Activated naive CD4-positive, alpha-beta T cell treated with anti-CD3 and anti-CD28 coated beads, Interleukin-2, amount 50 U/mL, for 24 hours (primary cell): ENCODE results near the gene SYVN1.
A peak's percentile ranks its signal among the peaks of the same experiment; 100 is the strongest.
"Not testable (repeated sequence)": the region's sequence is repeated elsewhere in the genome, so short reads cannot be mapped to it uniquely, and the experiment has no call there.

Source experiments
- H3K27ac Mint-ChIP-seq: one replicate; pipeline ENCODE4 v1.8.0; 2021; ENCODE audit warnings: mild to moderate bottlenecking, mixed read lengths
- H3K27me3 Mint-ChIP-seq: one replicate; pipeline ENCODE4 v1.8.0; 2021; ENCODE audit warnings: mixed read lengths
- H3K36me3 Mint-ChIP-seq: one replicate; pipeline ENCODE4 v1.8.0; 2021; ENCODE audit warnings: mixed read lengths
- H3K4me1 Mint-ChIP-seq: one replicate; pipeline ENCODE4 v1.8.0; 2021; ENCODE audit warnings: mixed read lengths
- H3K4me3 Mint-ChIP-seq: one replicate; pipeline ENCODE4 v1.8.0; 2021; ENCODE audit warnings: mild to moderate bottlenecking, mixed read lengths
- H3K9me3 Mint-ChIP-seq: one replicate; pipeline ENCODE4 v1.8.0; 2021; ENCODE audit warnings: mixed read lengths

Gene SYVN1

DNA sequence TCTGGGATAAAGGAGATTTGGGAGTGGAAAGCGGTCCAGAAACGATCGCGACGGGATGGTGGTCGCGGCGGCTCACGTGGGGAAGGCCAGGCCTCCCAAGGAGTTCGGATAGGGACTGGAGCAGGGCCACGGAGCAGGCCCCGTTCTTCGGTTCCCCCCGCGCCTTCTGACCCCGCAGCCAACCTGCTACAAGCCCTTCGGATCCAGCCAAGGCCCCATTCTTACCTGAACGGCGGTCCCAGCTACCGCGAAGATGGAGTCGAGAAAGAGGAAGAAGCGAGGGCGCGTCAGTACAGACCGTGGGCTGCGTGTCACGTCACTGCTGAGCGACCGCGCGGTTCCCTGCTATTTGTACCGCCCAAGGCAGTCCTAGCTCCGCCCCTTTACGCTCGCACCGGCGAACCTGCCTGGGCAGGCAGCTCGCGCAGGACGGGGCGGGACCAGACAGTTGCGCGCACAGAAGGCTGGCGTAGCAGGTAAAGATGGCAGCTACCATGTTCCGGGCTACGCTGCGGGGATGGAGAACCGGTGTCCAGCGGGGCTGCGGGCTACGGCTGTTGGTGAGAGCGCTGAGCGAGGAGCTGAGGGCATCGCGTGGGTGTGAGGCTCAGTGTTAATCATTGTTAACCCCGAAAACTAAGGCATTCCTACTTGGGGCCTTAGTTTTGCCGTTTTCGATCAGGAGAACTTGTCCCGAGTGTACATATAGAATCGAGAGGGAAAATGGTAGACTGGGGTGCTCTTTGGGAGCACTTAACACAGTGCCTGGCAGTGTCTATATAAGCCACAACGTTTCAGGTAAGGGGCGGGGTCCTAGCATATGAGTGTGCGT lies 12.2 kb downstream of the SYVN1 start, which contains the start of the genes FAU and MRPL49:
FAU (minus strand) TSS at position 270 of the 832 bp plus-strand sequence. CDS start 321 bp downstream, outside the sequence.
MRPL49 (plus strand) TSS at position 457 of the 832 bp plus-strand sequence; CDS start at position 483, 26 bp downstream.
- Mint-ChIP-seq H3K27ac (peak within 1 kb of the TSS; percentile 99), H3K36me3 (peaks cover 28% of the 10 kb centered on the region), H3K4me3 (peak within 1 kb of the TSS; percentile 100), H3K27me3 (no peaks in the 10 kb centered on the region), H3K4me1 (peaks cover 51% of the 10 kb centered on the region), H3K9me3 (no peaks in the 10 kb centered on the region)

DNA sequence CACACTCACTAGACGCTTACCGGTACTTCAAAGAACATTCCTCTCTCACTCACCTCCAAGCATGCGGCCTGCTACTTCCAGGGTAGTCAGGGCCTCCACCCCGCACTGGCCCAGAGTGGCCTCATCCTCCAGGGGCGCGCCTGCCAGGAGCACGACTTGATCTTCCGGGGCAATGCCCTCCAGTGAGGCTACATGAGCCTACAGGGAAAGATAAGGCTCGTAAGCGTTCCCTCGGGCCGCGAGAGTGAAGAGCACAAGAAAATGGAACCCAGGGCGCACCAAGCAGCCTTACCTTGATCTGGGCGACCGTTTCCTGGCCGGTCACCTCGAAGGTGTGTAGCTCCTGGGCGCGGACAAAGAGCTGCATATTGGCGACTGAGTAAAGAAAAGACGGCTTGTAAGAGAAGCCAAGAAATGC lies 12.9 kb downstream of the SYVN1 start:
- Mint-ChIP-seq H3K4me3 (peak overlapping the region; percentile 100), H3K9me3 (no peaks in the 10 kb centered on the region), H3K27me3 (no peaks in the 10 kb centered on the region), H3K4me1 (peaks cover 51% of the 10 kb centered on the region), H3K36me3 (peaks cover 27% of the 10 kb centered on the region), H3K27ac (peak overlapping the region; percentile 99)

DNA sequence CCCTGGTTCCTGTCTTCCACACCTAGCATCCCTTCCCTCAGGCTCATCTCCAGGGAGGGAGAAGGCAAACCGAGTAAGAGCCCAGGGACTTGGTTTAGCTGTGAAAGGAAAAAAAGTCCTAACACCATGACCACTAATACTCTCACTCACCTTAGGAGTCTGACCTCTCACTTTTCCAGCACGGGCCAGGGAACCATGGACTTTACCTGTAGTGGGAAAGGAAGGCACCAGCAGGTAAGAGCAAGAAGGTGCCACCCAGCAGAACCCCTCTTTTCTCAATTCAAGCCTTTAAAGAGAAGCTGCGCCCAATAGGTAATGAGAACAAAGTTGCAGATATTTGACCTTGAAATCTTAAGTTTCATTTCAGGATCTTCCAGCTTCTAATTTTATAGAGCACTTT lies 13.5 kb downstream of the SYVN1 start:
- H3K27ac Mint-ChIP-seq = peak overlapping the region; percentile 99
- peak overlapping the region; percentile 100 for H3K4me3 Mint-ChIP-seq
- H3K27me3 Mint-ChIP-seq = no peaks in the 10 kb centered on the region
- H3K9me3 Mint-ChIP-seq = no peaks in the 10 kb centered on the region
- peaks cover 53% of the 10 kb centered on the region for H3K4me1 Mint-ChIP-seq
- H3K36me3 Mint-ChIP-seq = peaks cover 27% of the 10 kb centered on the region

DNA sequence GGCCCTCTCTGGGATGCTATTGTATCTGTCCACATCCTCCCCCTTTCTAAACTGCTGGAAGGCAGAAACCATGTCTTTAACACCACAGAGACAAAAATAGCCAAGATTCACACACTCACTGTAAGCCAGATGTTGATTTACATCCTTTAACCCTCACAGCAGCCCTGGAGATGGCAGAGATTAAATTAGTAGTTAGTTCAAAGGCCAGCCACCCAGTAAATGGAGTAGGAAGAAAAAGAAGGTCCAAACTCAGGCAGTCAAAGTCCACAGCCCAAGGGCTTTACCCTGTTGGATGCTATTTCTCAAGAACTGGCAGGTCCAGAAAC lies 14.7 kb downstream of the SYVN1 start:
- Mint-ChIP-seq H3K36me3 (peaks cover 27% of the 10 kb centered on the region), H3K9me3 (no peaks in the 10 kb centered on the region), H3K4me1 (peaks cover 59% of the 10 kb centered on the region), H3K27ac (peak overlapping the region; percentile 62), H3K4me3 (peak overlapping the region; percentile 100), H3K27me3 (no peaks in the 10 kb centered on the region)

DNA sequence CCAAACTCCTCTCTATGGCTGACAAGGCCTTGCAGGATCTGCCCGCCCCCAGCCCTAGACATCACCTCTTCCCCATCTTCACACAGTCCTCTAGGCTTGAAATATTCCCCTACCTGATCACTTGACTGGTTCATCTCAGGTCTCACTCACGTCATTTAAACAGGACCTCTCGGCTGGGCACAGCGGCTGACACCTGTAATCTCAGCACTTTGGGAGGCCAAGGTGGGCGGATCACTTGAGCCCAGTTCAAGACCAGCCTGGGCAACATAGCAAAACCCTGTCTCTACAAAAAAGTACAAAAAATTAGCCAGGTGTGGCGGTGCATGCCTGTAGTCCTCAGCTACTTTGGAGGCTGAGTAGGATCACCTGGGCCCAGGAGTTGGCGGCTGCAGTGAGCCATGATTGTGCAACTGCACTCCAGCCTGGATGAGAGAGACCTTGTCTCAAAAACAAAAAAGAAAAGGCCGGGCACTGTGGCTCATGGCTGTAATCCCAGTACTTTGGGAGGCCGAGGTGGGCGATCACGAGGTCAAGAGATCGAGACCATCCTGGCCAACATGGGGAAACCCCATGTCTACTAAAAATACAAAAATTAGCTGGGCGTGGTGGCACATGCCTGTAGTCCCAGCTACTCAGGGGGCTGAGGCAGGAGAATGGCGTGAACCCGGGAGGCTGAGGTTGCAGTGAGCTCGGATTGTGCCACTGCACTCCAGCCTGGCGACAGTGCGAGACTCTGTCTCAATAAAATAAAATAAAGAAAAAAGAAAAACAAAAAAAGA lies 15.2 kb downstream of the SYVN1 start:
- Mint-ChIP-seq H3K36me3 (peaks cover 27% of the 10 kb centered on the region), H3K4me3 (peak overlapping the region; percentile 100), H3K27ac (peak overlapping the region; percentile 89), H3K4me1 (peaks cover 58% of the 10 kb centered on the region)
- not testable (repeated sequence) for H3K27me3 Mint-ChIP-seq, H3K9me3 Mint-ChIP-seq

DNA sequence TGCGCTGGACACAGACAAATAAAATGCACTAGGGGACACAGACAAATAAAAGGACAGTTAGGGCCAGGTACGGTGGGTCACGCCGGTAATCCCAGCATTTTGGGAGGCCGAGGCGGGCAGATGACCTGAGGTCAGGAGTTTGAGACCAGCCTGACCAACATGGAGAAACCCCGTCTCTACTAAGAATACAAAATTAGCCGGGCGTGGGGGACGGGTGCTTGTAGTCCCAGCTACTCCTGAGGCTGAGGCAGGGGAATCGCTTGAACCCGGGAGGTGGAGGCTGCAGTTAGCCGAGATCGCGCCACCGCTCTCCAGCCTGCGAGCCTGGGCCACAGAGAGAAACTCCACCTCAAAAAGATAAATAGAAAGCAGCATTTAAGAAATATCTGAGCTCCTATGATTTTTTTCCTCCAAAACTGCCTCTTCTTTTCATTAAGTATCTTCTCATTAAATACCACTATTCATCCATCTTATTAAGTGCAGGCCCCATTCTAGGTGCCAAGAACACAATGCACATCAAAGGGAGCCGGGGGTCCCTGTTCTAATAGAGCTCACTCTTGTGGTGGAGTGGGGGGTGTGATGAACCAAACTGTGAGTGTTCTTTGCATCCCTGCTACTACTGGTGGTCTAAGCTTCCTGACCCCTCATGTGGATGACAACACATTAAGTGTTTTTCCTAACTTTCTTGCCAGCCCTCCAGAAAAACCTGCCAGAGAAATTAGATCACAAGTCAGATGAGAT lies 16.1 kb downstream of the SYVN1 start:
- H3K4me3 Mint-ChIP-seq = peak overlapping the region; percentile 91
- H3K4me1 Mint-ChIP-seq = peaks cover 63% of the 10 kb centered on the region
- H3K9me3 Mint-ChIP-seq = no peaks in the 10 kb centered on the region
- peaks cover 28% of the 10 kb centered on the region for H3K36me3 Mint-ChIP-seq
- H3K27me3 Mint-ChIP-seq = no peaks in the 10 kb centered on the region
- H3K27ac Mint-ChIP-seq = peak overlapping the region; percentile 90

GRCh38 chr11:65117206-65118096 lies 16.9 kb downstream of the SYVN1 start, which contains the start of gene ZNHIT2:
Gene ZNHIT2, minus strand, starts transcription at chr11:65117701. Its CDS starts 48 bp downstream, at chr11:65117653.
- Mint-ChIP-seq H3K27ac (peak within 1 kb of the TSS; percentile 96), H3K9me3 (no peaks in the 10 kb centered on the region), H3K27me3 (no peaks in the 10 kb centered on the region), H3K4me1 (peaks cover 60% of the 10 kb centered on the region), H3K36me3 (peaks cover 27% of the 10 kb centered on the region), H3K4me3 (peak within 1 kb of the TSS; percentile 91)

- H3K4me1 Mint-ChIP-seq = peaks cover 57% of the 10 kb centered on the region
- H3K27me3 Mint-ChIP-seq = no peaks in the 10 kb centered on the region
- H3K4me3 Mint-ChIP-seq = peak overlapping the region; percentile 91
- no peaks in the 10 kb centered on the region for H3K9me3 Mint-ChIP-seq
- H3K36me3 Mint-ChIP-seq = peaks cover 20% of the 10 kb centered on the region
- H3K27ac Mint-ChIP-seq = peak overlapping the region; percentile 96
Observed at GRCh38 chr11:65116370-65117205, 17.7 kb downstream of the SYVN1 start.

DNA sequence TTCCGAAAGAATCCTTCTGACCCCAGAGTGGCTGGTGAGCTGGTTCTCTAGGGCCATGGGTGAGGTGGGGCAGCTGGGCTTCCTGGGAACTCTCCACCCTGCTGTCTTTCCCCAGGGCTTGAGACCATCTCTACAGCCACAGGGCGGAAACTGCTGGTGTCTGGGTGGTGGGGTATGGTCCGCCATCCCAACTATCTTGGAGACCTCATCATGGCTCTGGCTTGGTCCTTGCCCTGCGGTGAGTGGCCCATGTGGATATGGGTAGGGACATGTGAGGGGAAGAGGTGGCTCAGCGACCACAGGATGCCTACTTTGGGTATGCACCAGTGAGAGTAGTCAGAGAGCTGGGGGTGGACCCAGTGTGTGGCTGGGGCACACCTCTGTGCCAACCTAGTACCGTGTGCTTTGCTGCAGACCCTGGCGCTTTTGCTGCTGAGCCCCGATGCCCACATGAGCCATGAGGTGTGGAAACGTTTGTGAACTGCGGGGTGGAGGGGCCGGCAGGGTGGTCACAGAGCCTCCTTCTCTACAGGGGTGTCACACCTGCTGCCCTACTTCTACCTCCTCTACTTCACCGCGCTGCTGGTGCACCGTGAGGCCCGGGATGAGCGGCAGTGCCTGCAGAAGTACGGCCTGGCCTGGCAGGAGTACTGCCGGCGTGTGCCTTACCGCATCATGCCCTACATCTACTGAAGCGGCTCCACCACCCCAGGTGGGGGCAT lies 18.8 kb downstream of the SYVN1 start:
- peak overlapping the region; percentile 91 for H3K4me3 Mint-ChIP-seq
- H3K27me3 Mint-ChIP-seq = no peaks in the 10 kb centered on the region
- peak overlapping the region; percentile 96 for H3K27ac Mint-ChIP-seq
- H3K36me3 Mint-ChIP-seq = peaks cover 14% of the 10 kb centered on the region
- no peaks in the 10 kb centered on the region for H3K9me3 Mint-ChIP-seq
- H3K4me1 Mint-ChIP-seq = peaks cover 61% of the 10 kb centered on the region

GRCh38 chr11:65114538-65115171 lies 19.7 kb downstream of the SYVN1 start:
- H3K27me3 Mint-ChIP-seq = no peaks in the 10 kb centered on the region
- H3K4me1 Mint-ChIP-seq = peaks cover 58% of the 10 kb centered on the region
- no peaks in the 10 kb centered on the region for H3K9me3 Mint-ChIP-seq
- H3K4me3 Mint-ChIP-seq = peak overlapping the region; percentile 49
- peak overlapping the region; percentile 55 for H3K27ac Mint-ChIP-seq
- peaks cover 12% of the 10 kb centered on the region for H3K36me3 Mint-ChIP-seq

- Mint-ChIP-seq H3K4me1 (peaks cover 54% of the 10 kb centered on the region), H3K9me3 (no peaks in the 10 kb centered on the region), H3K27me3 (no peaks in the 10 kb centered on the region), H3K36me3 (peaks cover 12% of the 10 kb centered on the region), H3K4me3 (peak overlapping the region; percentile 87), H3K27ac (peak overlapping the region; percentile 55)
Observed at GRCh38 chr11:65113839-65114238, 20.5 kb downstream of the SYVN1 start.

- Mint-ChIP-seq H3K4me3 (peak overlapping the region; percentile 87), H3K9me3 (no peaks in the 10 kb centered on the region), H3K27ac (peak overlapping the region; percentile 84), H3K36me3 (peaks cover 7% of the 10 kb centered on the region), H3K4me1 (peaks cover 49% of the 10 kb centered on the region), H3K27me3 (no peaks in the 10 kb centered on the region)
Observed at GRCh38 chr11:65113361-65113756, 21.0 kb downstream of the SYVN1 start.
